Measurements from ENCODE around the gene RBM20.

The RBM20 gene

GRCh38 chr10:110790913-110791506 lies 146.9 kb downstream of the RBM20 start:
- DNase-seq = no peak

GRCh38 chr10:110791541-110792073 lies 147.5 kb downstream of the RBM20 start:
- no peak for DNase-seq

- DNase-seq = no peak
These were observed 148.5 kb downstream of the RBM20 start for GRCh38 chr10:110792476-110793125.

- DNase-seq = no peak
These were observed 149.1 kb downstream of the RBM20 start for GRCh38 chr10:110793128-110793812.

GRCh38 chr10:110793886-110794285 lies 149.8 kb downstream of the RBM20 start:
- no peak for DNase-seq

- DNase-seq = no peak
These were observed 150.7 kb downstream of the RBM20 start for GRCh38 chr10:110794808-110795207.

- no peak for DNase-seq
These were observed 153.3 kb downstream of the RBM20 start for GRCh38 chr10:110797416-110797815.

- DNase-seq = no peak
These were observed 154.2 kb downstream of the RBM20 start for GRCh38 chr10:110798340-110798739.

- no peak for DNase-seq
These were observed 158.0 kb downstream of the RBM20 start for GRCh38 chr10:110802090-110802489.

GRCh38 chr10:110802551-110803238 lies 158.6 kb downstream of the RBM20 start:
- DNase-seq = peak; percentile 20 to 54

- DNase-seq = no peak
These were observed 159.2 kb downstream of the RBM20 start for GRCh38 chr10:110803239-110803749.

- DNase-seq = peak; percentile 47 to 60
These were observed 159.7 kb downstream of the RBM20 start for GRCh38 chr10:110803830-110804338.

- no peak for DNase-seq
These were observed 160.2 kb downstream of the RBM20 start for GRCh38 chr10:110804376-110804775.

GRCh38 chr10:110805292-110805691 lies 161.2 kb downstream of the RBM20 start:
- no peak for DNase-seq

GRCh38 chr10:110806335-110806734 lies 162.2 kb downstream of the RBM20 start:
- no peak for DNase-seq

GRCh38 chr10:110808123-110808522 lies 164.0 kb downstream of the RBM20 start:
- DNase-seq = no peak

- no peak for DNase-seq
These were observed 164.5 kb downstream of the RBM20 start for GRCh38 chr10:110808615-110809014.

- no peak for DNase-seq
These were observed 166.5 kb downstream of the RBM20 start for GRCh38 chr10:110810625-110811024.

GRCh38 chr10:110811791-110812581 lies 167.8 kb downstream of the RBM20 start:
- no peak for DNase-seq

- no peak for DNase-seq
These were observed 168.4 kb downstream of the RBM20 start for GRCh38 chr10:110812583-110812982.

- DNase-seq = no peak
These were observed 169.8 kb downstream of the RBM20 start for GRCh38 chr10:110813743-110814472.

Data from CD4-positive, alpha-beta T cell treated with Interferon alpha-2 for 1 hour (primary cell).